Mesenchymal stem cell (in vitro differentiated cells and primary cell): ENCODE measurements around the gene TPRA1.

ENCODE experiments used
- DNase-seq: peaks from one replicate; pipeline ENCODE4 v3.0.0-alpha.2; 2013
- H2AFZ ChIP-seq: one replicate; pipeline ENCODE4 v1.6.1; 2013; ENCODE audit warnings: low read depth, mild to moderate bottlenecking, control low read depth, inconsistent platforms, low read length, moderate library complexity
- H2AK5ac ChIP-seq: 2 replicates; pipeline ENCODE4 v1.6.1; 2013; ENCODE audit warnings: low read length, moderate library complexity, mild to moderate bottlenecking, inconsistent platforms; ENCODE audit not compliant: severe bottlenecking
- H2BK120ac ChIP-seq: one replicate; pipeline ENCODE4 v1.6.1; 2013; ENCODE audit warnings: low read depth, mild to moderate bottlenecking, inconsistent platforms, low read length, moderate library complexity
- H2BK12ac ChIP-seq, 2 experiments: one replicate each; pipeline ENCODE4 v1.6.1; 2013; ENCODE audit warnings: inconsistent platforms in 2 of 2, low read length in 2 of 2, mild to moderate bottlenecking in 2 of 2, moderate library complexity in 2 of 2, control low read depth in 1 of 2
- H2BK15ac ChIP-seq: one replicate; pipeline ENCODE4 v1.6.1; 2013; ENCODE audit warnings: mild to moderate bottlenecking, low read depth, inconsistent platforms; ENCODE audit not compliant: poor library complexity, severe bottlenecking
- H2BK5ac ChIP-seq: 2 replicates; pipeline ENCODE4 v1.6.1; 2013; ENCODE audit warnings: low read depth, mild to moderate bottlenecking, low read length, control low read depth, inconsistent platforms; ENCODE audit not compliant: poor library complexity, severe bottlenecking
- H3K14ac ChIP-seq, 2 experiments: one replicate each; pipeline ENCODE4 v1.6.1; 2013; ENCODE audit warnings: inconsistent platforms in 2 of 2, low read length in 2 of 2, control low read depth in 1 of 2, mild to moderate bottlenecking in 1 of 2, moderate library complexity in 1 of 2
- H3K18ac ChIP-seq, 2 experiments: one replicate each; pipeline ENCODE4 v1.6.1; 2013; ENCODE audit warnings: inconsistent platforms in 2 of 2, low read length in 2 of 2, control low read depth in 1 of 2, low read depth in 1 of 2, mild to moderate bottlenecking in 1 of 2
- H3K23ac ChIP-seq, 2 experiments: one replicate each; pipeline ENCODE4 v1.6.1; 2013; ENCODE audit warnings: inconsistent platforms in 2 of 2, low read length in 2 of 2, mild to moderate bottlenecking in 2 of 2, moderate library complexity in 2 of 2, control low read depth in 1 of 2
- H3K27ac ChIP-seq: 2 replicates; pipeline ENCODE4 v1.5.1; 2013; ENCODE audit warnings: mild to moderate bottlenecking, moderate library complexity, low read length, control low read depth, inconsistent platforms; ENCODE audit not compliant: poor library complexity, severe bottlenecking
- H3K27me3 ChIP-seq, 2 experiments: 2 replicates each; pipeline versions ENCODE4 v1.6.1 to v1.7.0; 2013; ENCODE audit warnings: low read length in 2 of 2, mild to moderate bottlenecking in 2 of 2, moderate library complexity in 2 of 2, control low read depth in 1 of 2, inconsistent platforms in 1 of 2; ENCODE audit not compliant: control insufficient read depth in 1 of 2, insufficient read depth in 1 of 2
- H3K36me3 ChIP-seq, 2 experiments: 2 replicates each; pipeline versions ENCODE4 v1.6.1 to v1.7.0; 2013; ENCODE audit warnings: low read length in 2 of 2, control low read depth in 1 of 2, inconsistent platforms in 1 of 2, low read depth in 1 of 2, mild to moderate bottlenecking in 1 of 2; ENCODE audit not compliant: insufficient read depth in 2 of 2, control insufficient read depth in 1 of 2
- H3K4ac ChIP-seq, 2 experiments: one replicate each; pipeline ENCODE4 v1.6.1; 2013; ENCODE audit warnings: inconsistent platforms in 2 of 2, low read length in 2 of 2, mild to moderate bottlenecking in 2 of 2, moderate library complexity in 2 of 2, control low read depth in 1 of 2, low read depth in 1 of 2
- H3K4me1 ChIP-seq: 2 replicates; pipeline ENCODE4 v1.6.1; 2013; ENCODE audit warnings: low read depth, low read length, control low read depth; ENCODE audit not compliant: control insufficient read depth, insufficient read depth
- H3K4me2 ChIP-seq: 2 replicates; pipeline ENCODE4 v1.6.1; 2013; ENCODE audit warnings: low read length, mild to moderate bottlenecking, inconsistent platforms; ENCODE audit not compliant: poor library complexity, severe bottlenecking
- H3K4me3 ChIP-seq, 2 experiments: 2 replicates each; pipeline versions ENCODE4 v1.5.1 to v1.7.0; 2013; ENCODE audit warnings: low read length in 2 of 2, mild to moderate bottlenecking in 2 of 2, control low read depth in 1 of 2, low read depth in 1 of 2; ENCODE audit not compliant: insufficient read depth in 1 of 2
- H3K79me1 ChIP-seq: replicated peaks from 2 replicates; pipeline ENCODE4 v1.6.1; 2013; ENCODE audit warnings: mild to moderate bottlenecking, control low read depth, low read length, inconsistent platforms; ENCODE audit not compliant: poor library complexity, severe bottlenecking
- H3K9ac ChIP-seq: 2 replicates; pipeline ENCODE4 v1.7.0; 2013; ENCODE audit warnings: mild to moderate bottlenecking, low read length, moderate library complexity
- H3K9me3 ChIP-seq: 2 replicates; pipeline ENCODE4 v1.7.0; 2013; ENCODE audit warnings: mild to moderate bottlenecking, low read length; ENCODE audit not compliant: control insufficient read depth
- H4K8ac ChIP-seq: one replicate; pipeline ENCODE4 v1.6.1; 2013; ENCODE audit warnings: inconsistent platforms, mild to moderate bottlenecking, low read length, moderate library complexity
- H4K91ac ChIP-seq: one replicate; pipeline ENCODE4 v1.6.1; 2013; ENCODE audit warnings: mild to moderate bottlenecking, low read length, inconsistent platforms
- WGBS: methylation state at CpG from one replicate; pipeline ENCODE4 v1.1.7; 2013; ENCODE audit warnings: mixed read lengths; 5-methylcytosine and 5-hydroxymethylcytosine counted together

TPRA1 gene

DNA sequence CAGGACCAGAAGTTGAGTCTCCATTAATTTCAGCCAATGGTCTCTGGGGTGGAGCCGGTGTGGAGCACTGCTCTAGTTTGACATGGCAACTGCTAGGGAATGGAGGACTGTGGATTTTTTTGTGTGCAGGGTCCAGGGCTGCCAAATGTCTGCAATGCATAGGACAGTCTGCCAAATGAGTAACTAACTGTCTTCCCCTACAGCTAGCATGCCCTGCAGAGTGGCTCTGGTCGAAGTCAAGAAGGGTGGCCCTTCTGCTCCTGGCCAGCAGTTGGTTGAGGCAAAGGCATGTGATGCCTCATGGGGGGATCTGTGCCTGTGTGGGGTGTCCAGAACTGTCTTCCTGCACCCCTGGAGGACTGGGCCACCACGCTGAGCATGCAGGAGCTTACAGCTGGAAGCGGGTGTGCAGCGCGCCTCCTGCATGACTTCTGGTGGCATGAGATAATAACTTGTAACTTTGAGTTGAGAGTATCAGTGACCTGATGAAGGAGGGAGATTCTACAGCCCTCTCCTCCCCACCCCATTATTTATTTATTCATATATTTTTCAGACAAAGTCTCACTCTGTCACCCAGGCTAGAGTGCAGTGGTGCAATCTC lies 4.6 kb downstream of the TPRA1 start:
- H3K9me3 ChIP-seq, result no peaks in the 10 kb centered on the region
- H3K4me3 ChIP-seq, result peak overlapping the region in 1 of 2 experiments; percentile 23
- peaks cover 0 to 15% of the 10 kb centered on the region in 2 experiments for H3K36me3 ChIP-seq
- no peak overlapping the region for H3K9ac ChIP-seq
- no peak overlapping the region for H2BK15ac ChIP-seq
- no peak overlapping the region for H4K8ac ChIP-seq
- 92% methylated on average over 3 of the region's 6 CpGs for WGBS
- no peak overlapping the region for H3K4me2 ChIP-seq
- no peak overlapping the region for H2AK5ac ChIP-seq
- no peak overlapping the region for H3K18ac ChIP-seq
- peaks cover 18% of the 10 kb centered on the region for H3K79me1 ChIP-seq
- no peak overlapping the region for H4K91ac ChIP-seq
- H3K14ac ChIP-seq, result no peak overlapping the region
- no peak overlapping the region for H2BK120ac ChIP-seq
- no peak for DNase-seq
- no peak overlapping the region for H2AFZ ChIP-seq
- no peaks in the 10 kb centered on the region for H3K27me3 ChIP-seq
- peaks cover 23% of the 10 kb centered on the region for H3K4me1 ChIP-seq
- H2BK5ac ChIP-seq, result no peak overlapping the region
- H2BK12ac ChIP-seq, result no peak overlapping the region
- no peak overlapping the region for H3K27ac ChIP-seq
- no peak overlapping the region for H3K23ac ChIP-seq
- no peak overlapping the region for H3K4ac ChIP-seq

DNA sequence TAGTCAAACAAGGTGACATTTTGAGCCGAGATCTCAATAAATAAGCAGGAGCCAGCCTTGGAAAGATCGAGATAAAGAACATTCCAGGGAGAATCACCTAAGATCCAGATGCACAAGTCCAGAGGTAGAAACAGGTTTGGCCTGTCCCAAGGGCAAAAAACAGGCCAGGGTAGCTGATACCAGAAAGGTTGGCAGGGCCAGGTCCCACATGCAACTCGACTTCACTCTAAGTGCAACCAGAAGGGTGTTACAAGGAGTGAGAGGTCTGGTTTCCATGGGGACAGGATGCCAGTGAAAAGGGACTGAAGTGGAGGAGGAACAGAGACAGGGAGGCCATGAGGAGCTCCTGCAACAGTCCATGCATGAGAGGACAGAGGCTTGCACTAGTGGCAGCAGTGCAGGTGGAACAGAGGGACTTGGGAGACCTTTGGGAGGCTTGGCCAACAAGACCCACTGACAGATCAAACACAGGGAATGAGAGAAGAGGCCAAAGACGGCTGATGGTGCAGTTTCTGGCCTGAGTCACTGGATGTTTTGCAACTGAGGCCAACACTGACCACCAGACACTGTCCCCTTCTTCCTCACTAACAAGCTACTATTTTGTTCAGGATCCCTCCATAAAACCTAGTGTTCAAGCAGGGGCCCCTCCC lies 5.2 kb downstream of the TPRA1 start:
- 81% methylated on average over 4 of the region's 4 CpGs for WGBS
- Histone ChIP-seq H3K4me2 (no peak overlapping the region), H3K9me3 (no peaks in the 10 kb centered on the region), H3K4me1 (peaks cover 23% of the 10 kb centered on the region), H3K4ac (no peak overlapping the region), H2BK12ac (no peak overlapping the region), H4K91ac (no peak overlapping the region), H3K27me3 (no peaks in the 10 kb centered on the region), H2BK120ac (no peak overlapping the region), H3K9ac (peak overlapping the region; percentile 24), H3K79me1 (peaks cover 21% of the 10 kb centered on the region), H4K8ac (no peak overlapping the region), H2AK5ac (no peak overlapping the region), H3K36me3 (peaks cover 0 to 21% of the 10 kb centered on the region in 2 experiments), H3K14ac (no peak overlapping the region), H3K23ac (no peak overlapping the region), H2AFZ (no peak overlapping the region), H2BK15ac (no peak overlapping the region), H3K4me3 (peak overlapping the region in 1 of 2 experiments; percentile 3), H3K27ac (no peak overlapping the region), H2BK5ac (no peak overlapping the region), H3K18ac (no peak overlapping the region)
- DNase-seq, result peak; percentile 63

DNA sequence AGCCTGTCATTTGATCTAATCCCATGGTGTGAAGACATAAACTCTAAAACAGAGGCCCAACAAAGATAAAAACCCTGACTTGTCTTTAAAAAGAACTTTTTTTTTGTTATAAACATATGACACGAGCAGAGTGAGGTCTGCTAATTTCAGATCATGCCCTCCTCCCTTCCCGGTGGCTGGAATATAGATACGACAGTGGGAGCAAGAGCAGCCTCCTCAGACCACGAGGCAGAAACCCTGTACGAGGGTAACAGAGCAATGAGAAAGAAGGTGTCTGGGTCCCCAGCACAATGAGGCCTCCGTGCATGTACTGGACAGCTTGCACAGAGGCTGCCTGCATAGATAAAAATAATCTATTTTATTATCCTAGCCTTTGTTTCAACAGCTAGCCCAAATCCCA lies 5.8 kb downstream of the TPRA1 start:
- Histone ChIP-seq H3K4me2 (no peak overlapping the region), H2BK12ac (no peak overlapping the region), H4K91ac (no peak overlapping the region), H3K79me1 (peaks cover 24% of the 10 kb centered on the region), H3K4me3 (no peak overlapping the region), H3K4ac (no peak overlapping the region), H3K9ac (peak overlapping the region; percentile 24), H3K36me3 (peaks cover 1 to 26% of the 10 kb centered on the region in 2 experiments), H2AFZ (no peak overlapping the region), H3K14ac (no peak overlapping the region), H3K4me1 (peaks cover 23% of the 10 kb centered on the region), H3K27ac (no peak overlapping the region), H3K23ac (no peak overlapping the region), H2AK5ac (peak overlapping the region; percentile 61), H3K27me3 (no peaks in the 10 kb centered on the region), H3K9me3 (no peaks in the 10 kb centered on the region), H2BK120ac (no peak overlapping the region), H3K18ac (no peak overlapping the region), H2BK15ac (no peak overlapping the region), H2BK5ac (no peak overlapping the region), H4K8ac (no peak overlapping the region)
- no peak for DNase-seq
- 95% methylated on average over 6 of the region's 6 CpGs for WGBS

DNA sequence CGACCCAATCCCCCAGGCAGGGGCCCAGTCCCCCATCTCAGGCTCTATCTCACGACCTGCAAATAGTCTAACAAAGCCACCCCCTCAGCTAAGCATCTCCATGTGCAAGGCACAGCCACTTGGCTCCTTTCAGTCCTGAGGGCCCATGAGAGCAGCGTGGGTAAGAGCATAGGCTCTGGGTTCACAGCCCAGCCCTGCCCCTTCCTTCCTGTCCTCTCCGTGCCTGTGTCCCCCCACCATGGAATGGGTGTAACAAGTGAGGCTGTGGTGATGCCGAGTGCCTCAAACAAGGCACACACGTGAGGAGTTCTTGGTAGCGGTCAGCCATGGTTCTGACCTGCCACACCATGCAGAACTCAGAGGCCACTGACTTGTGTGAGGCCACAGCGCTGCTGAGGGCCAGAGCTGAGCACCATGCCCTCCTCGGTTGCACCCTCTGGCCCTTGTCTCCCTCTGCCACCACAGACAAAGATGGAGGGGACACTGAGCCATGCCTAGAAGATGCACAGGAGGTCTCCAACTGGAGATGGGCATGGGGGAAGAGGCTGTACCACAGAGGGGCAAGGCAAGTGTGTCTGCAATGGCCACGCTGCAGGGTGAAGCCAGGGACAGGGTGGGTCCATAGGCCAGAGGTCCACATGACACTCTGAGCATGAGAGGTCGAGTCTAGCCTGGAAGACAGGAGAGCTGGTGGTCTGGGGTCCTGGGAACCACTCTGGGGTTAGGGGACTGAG lies 10.0 kb downstream of the TPRA1 start:
- Histone ChIP-seq H3K4me2 (no peak overlapping the region), H3K79me1 (peaks cover 45% of the 10 kb centered on the region), H3K14ac (no peak overlapping the region), H3K27me3 (no peaks in the 10 kb centered on the region), H4K91ac (no peak overlapping the region), H2BK15ac (no peak overlapping the region), H3K18ac (no peak overlapping the region), H3K4me1 (peaks cover 2% of the 10 kb centered on the region), H2BK12ac (no peak overlapping the region), H2BK120ac (no peak overlapping the region), H4K8ac (no peak overlapping the region), H2AFZ (no peak overlapping the region), H3K36me3 (peaks cover 37 to 58% of the 10 kb centered on the region in 2 experiments), H2AK5ac (no peak overlapping the region), H3K23ac (no peak overlapping the region), H3K9ac (no peak overlapping the region), H3K4me3 (no peak overlapping the region), H3K4ac (no peak overlapping the region), H3K27ac (no peak overlapping the region), H2BK5ac (no peak overlapping the region), H3K9me3 (no peaks in the 10 kb centered on the region)
- WGBS, result 94% methylated on average over 11 of the region's 11 CpGs
- DNase-seq, result no peak
